ENCODE results near the gene AIRE. TPM values are rescaled to one million over a fixed set of nuclear protein-coding genes. Genes with fewer than 3 reads are reported as not detected.
"Not testable (repeated sequence)": the region's sequence is repeated elsewhere in the genome, so short reads cannot be mapped to it uniquely, and the experiment has no call there.

Gene AIRE
- total RNA-seq, 4 donors from 2014 or later: not detected

GRCh38 chr21:44281801-44282200 lies 3.9 kb upstream of the AIRE start:
- intact Hi-C loops (cut with DNase I; ENCODE audit: low total_unique reads): no loop called here
- no peaks in the 10 kb centered on the region for H3K4me1 ChIP-seq
- peaks cover 5 to 10% (median 7%) of the 10 kb centered on the region in 3 donors for H3K27me3 ChIP-seq
- H3K36me3 ChIP-seq: no peaks in the 10 kb centered on the region
- in situ Hi-C loops (cut with MboI; ENCODE audit: low sequenced_read_pairs in 4 of 4): no loop called here
- DNase-seq (no peak), ATAC-seq (no peak)
- TF ChIP-seq CTCF (IDR thresholded peaks at IDR 0.05 in 4 of 5, conservative IDR thresholded peaks at IDR 0.05 in 1 of 5): no peak
- no peak for TF ChIP-seq POLR2A (IDR thresholded peaks at IDR 0.05)
- H3K4me3 ChIP-seq: no peak overlapping the region
- no peaks in the 10 kb centered on the region for H3K9me3 ChIP-seq
- H3K27ac ChIP-seq: no peak overlapping the region

- Histone ChIP-seq H3K27ac (no peak overlapping the region), H3K9me3 (no peaks in the 10 kb centered on the region), H3K4me3 (no peak overlapping the region), H3K4me1 (no peaks in the 10 kb centered on the region), H3K27me3 (peaks cover 8 to 16% (median 8%) of the 10 kb centered on the region in 3 donors), H3K36me3 (no peaks in the 10 kb centered on the region)
- DNase-seq: no peak
- TF ChIP-seq CTCF (IDR thresholded peaks at IDR 0.05 in 4 of 5, conservative IDR thresholded peaks at IDR 0.05 in 1 of 5): no peak
- no peak for TF ChIP-seq POLR2A (IDR thresholded peaks at IDR 0.05)
- no peak for ATAC-seq
- intact Hi-C loops (cut with DNase I; ENCODE audit: low total_unique reads): no loop called here
- in situ Hi-C loops (cut with MboI; ENCODE audit: low sequenced_read_pairs in 4 of 4): no loop called here
These were observed 3.3 kb upstream of the AIRE start for GRCh38 chr21:44282370-44282769.

GRCh38 chr21:44283211-44283785 lies 2.4 kb upstream of the AIRE start:
- H3K4me1 ChIP-seq; DNase-seq; H3K9me3 ChIP-seq; ATAC-seq; intact Hi-C loops (cut with DNase I; ENCODE audit: low total_unique reads); H3K36me3 ChIP-seq; H3K4me3 ChIP-seq; H3K27ac ChIP-seq; in situ Hi-C loops (cut with MboI; ENCODE audit: low sequenced_read_pairs in 4 of 4): not testable (repeated sequence)
- H3K27me3 ChIP-seq: peaks cover 8 to 17% (median 12%) of the 10 kb centered on the region in 3 donors

- Histone ChIP-seq H3K27ac (no peak overlapping the region), H3K4me3 (no peak overlapping the region), H3K36me3 (no peaks in the 10 kb centered on the region), H3K9me3 (no peaks in the 10 kb centered on the region), H3K27me3 (peaks cover 8 to 17% (median 12%) of the 10 kb centered on the region in 3 donors), H3K4me1 (no peaks in the 10 kb centered on the region)
- in situ Hi-C loops (cut with MboI; ENCODE audit: low sequenced_read_pairs in 4 of 4): no loop called here
- no peak for DNase-seq
- TF ChIP-seq POLR2A (IDR thresholded peaks at IDR 0.05): no peak
- no peak for TF ChIP-seq CTCF (IDR thresholded peaks at IDR 0.05 in 4 of 5, conservative IDR thresholded peaks at IDR 0.05 in 1 of 5)
- intact Hi-C loops (cut with DNase I; ENCODE audit: low total_unique reads): no loop called here
- ATAC-seq: no peak
These were observed 1.7 kb upstream of the AIRE start for GRCh38 chr21:44283948-44284347.

- no peaks in the 10 kb centered on the region for H3K4me1 ChIP-seq
- H3K36me3 ChIP-seq: no peaks in the 10 kb centered on the region
- DNase-seq (no peak), ATAC-seq (no peak)
- no peak overlapping the region for H3K4me3 ChIP-seq
- in situ Hi-C loops (cut with MboI; ENCODE audit: low sequenced_read_pairs in 4 of 4) (no loop called here), intact Hi-C loops (cut with DNase I; ENCODE audit: low total_unique reads) (no loop called here)
- no peak for TF ChIP-seq CTCF (IDR thresholded peaks at IDR 0.05 in 4 of 5, conservative IDR thresholded peaks at IDR 0.05 in 1 of 5)
- no peak for TF ChIP-seq POLR2A (IDR thresholded peaks at IDR 0.05)
- H3K27me3 ChIP-seq: peaks cover 8 to 17% (median 12%) of the 10 kb centered on the region in 3 donors
- H3K9me3 ChIP-seq: no peaks in the 10 kb centered on the region
- H3K27ac ChIP-seq: no peak overlapping the region
These were observed 525 bp downstream of the AIRE start for GRCh38 chr21:44286086-44286715.

Measured in gastrocnemius medialis (tissue), 4 donors.